Natural killer cell (primary cell): ENCODE data around the gene TBC1D22A. TPM values are rescaled to one million over a fixed set of nuclear protein-coding genes. Genes with fewer than 3 reads are reported as not detected.

Experiments
- ATAC-seq, 3 donors: fragments of 150-1000 bp in 2 of 3; fragments of 200-7000 bp in 1 of 3; cut with Tn5 transposase; 1 replicate in 1 of 3; 2 replicates in 2 of 3; pipeline ENCODE4 v1.10.0; 2021; ENCODE audit warnings: mild to moderate bottlenecking in 2 of 3, moderate library complexity in 2 of 3
- DNase-seq, 2 donors: peaks; one replicate each; pipeline versions ENCODE4 v3.0.0 to v3.0.0-alpha.2; 2013 to 2021; ENCODE audit warnings: mixed read lengths in 1 of 2
- H3K27ac ChIP-seq: one replicate; pipeline ENCODE4 v1.5.1; 2013; ENCODE audit warnings: mild to moderate bottlenecking, low read length
- H3K27me3 ChIP-seq: one replicate; pipeline ENCODE4 v1.6.1; 2013; ENCODE audit warnings: low read length; ENCODE audit not compliant: control insufficient read depth, insufficient read depth
- H3K36me3 ChIP-seq: one replicate; pipeline ENCODE4 v1.6.1; 2013; ENCODE audit warnings: low read length; ENCODE audit not compliant: control insufficient read depth, insufficient read depth
- H3K4me1 ChIP-seq: one replicate; pipeline ENCODE4 v1.6.1; 2013; ENCODE audit warnings: low read length; ENCODE audit not compliant: control insufficient read depth, insufficient read depth
- H3K4me3 ChIP-seq: one replicate; pipeline ENCODE4 v1.5.1; 2013; ENCODE audit warnings: low read length
- H3K9me3 ChIP-seq: one replicate; pipeline ENCODE4 v1.6.1; 2013; ENCODE audit warnings: low read length; ENCODE audit not compliant: control insufficient read depth, insufficient read depth
- H3K27ac Mint-ChIP-seq, 2 donors: one replicate each; pipeline ENCODE4 v1.8.0; 2022; ENCODE audit warnings: mild to moderate bottlenecking in 2 of 2, mixed read lengths in 2 of 2, moderate library complexity in 1 of 2
- H3K27me3 Mint-ChIP-seq, 2 donors: one replicate each; pipeline ENCODE4 v1.8.0; 2022; ENCODE audit warnings: low read depth in 2 of 2, mixed read lengths in 2 of 2
- H3K36me3 Mint-ChIP-seq: one replicate; pipeline ENCODE4 v1.8.0; 2022; ENCODE audit warnings: mixed read lengths
- H3K4me1 Mint-ChIP-seq, 2 donors: one replicate each; pipeline ENCODE4 v1.8.0; 2022; ENCODE audit warnings: mixed read lengths in 2 of 2
- H3K4me3 Mint-ChIP-seq: one replicate; pipeline ENCODE4 v1.8.0; 2022; ENCODE audit warnings: mild to moderate bottlenecking, moderate library complexity, mixed read lengths
- H3K9me3 Mint-ChIP-seq, 2 donors: one replicate each; pipeline ENCODE4 v1.8.0; 2022; ENCODE audit warnings: mixed read lengths in 2 of 2
- WGBS: methylation state at CpG from one replicate; pipeline ENCODE4 v1.1.7; 2013; ENCODE audit warnings: missing lambda C conversion rate; ENCODE audit not compliant: insufficient coverage; 5-methylcytosine and 5-hydroxymethylcytosine counted together
- intact Hi-C: fragments of 100-400 bp; cut with micrococcal nuclease; formaldehyde crosslinking; loops from one replicate; pipeline ENCODE4 v1.14.2; 2022
- total RNA-seq, 4 donors: library from RNA; stranded (reverse); fragments of 120-200 nt in 1 of 4; gene quantifications; one replicate each; pipeline versions ENCODE4 v1.2.3 to v1.2.4, GENCODE V29; 2013 to 2022
- TF ChIP-seq, protein P1 (sequence below): fragments of 200-600 bp; IDR thresholded peaks from one replicate; pipeline ENCODE4 v1.8.0; 2022; ENCODE audit warnings: antibody characterized with exemption

The TBC1D22A gene
- total RNA-seq, 3 donors from 2014 or later (not counting 1 experiment from before 2014, with no cell fraction given) = 47.4 to 53.7 (median 53.2) TPM

DNA sequence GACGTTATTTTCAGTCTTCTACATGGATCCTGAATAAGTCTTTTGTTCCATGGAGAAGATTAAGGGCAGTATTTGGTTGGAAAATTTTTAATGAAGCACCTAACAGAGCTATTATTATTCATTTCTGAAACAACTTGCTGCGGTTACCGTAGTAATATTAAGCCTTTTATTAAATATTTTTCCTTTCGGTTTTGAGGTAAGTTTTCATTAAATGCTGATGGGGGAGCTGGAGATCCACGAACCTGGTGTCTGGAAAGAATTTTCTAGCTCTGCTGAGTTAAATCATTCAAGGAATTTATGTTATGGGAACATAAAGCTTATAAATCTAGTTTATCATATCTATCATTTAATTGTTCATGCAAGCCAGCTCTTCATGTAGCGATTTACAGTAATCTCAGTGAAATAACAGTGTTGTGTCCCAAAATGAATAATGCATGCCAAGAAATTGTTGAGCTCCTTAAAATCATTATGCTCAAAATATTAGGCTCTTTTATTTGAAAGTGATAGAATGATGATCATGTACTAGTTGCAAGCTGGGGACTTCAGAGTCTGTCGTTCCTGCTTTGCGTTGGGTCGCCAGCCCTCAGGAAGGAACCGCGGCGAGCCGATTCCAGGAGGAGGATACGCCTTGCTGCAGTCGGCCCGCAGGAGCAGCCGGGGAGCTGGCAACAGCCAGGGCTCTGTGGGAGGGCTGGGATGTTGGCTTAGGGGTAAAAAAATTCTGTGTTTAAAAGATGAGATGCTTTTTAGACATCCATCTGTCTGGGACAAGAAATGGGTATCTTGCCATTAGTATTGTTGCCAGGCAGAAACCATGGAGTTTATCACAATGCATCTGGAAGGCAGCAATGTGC lies 83.1 kb downstream of the TBC1D22A start:
- 96% methylated on average over 15 of the region's 17 CpGs for WGBS

DNA sequence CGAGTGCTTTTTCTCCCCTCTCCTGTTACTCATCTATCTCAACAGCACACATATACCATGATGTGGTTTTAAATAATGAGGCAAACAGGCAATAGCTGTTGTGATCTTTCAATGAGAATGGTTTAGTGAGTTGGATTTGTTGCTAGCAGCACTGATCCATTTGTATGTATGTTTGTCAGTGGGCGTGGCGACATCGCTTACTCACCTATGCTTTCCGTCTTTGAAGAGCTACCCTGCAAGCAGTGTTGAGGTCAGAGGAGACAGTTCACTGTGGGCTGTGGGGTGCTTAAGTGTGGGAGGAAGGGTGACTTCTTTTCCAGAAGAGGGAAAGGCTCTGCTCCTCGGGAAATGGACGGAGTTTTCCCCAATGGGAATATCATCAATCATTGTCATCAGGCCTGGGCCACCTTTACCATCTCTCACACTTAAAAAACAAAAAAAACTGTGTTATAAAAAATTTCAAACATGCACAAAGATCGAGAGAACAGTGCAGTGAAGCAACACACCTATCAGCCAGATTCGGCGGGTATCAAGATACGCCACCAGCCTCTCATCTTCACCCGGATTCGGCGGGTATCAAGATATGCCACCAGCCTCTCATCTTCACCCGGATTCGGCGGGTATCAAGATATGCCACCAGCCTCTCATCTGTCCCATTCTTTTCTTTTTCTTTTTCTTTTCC lies 83.8 kb downstream of the TBC1D22A start:
- intact Hi-C loops = no loop called here
- Histone ChIP-seq H3K27me3 (no peaks in the 10 kb centered on the region), H3K27ac (no peak overlapping the region), H3K9me3 (no peaks in the 10 kb centered on the region), H3K4me3 (no peak overlapping the region), H3K36me3 (peaks cover 4% of the 10 kb centered on the region), H3K4me1 (no peaks in the 10 kb centered on the region)
- DNase-seq (no peak), ATAC-seq (no peak)
- peaks cover 67 to 75% of the 10 kb centered on the region in 2 donors for H3K4me1 Mint-ChIP-seq
- no peaks in the 10 kb centered on the region for H3K27me3 Mint-ChIP-seq
- 89% methylated on average over 15 of the region's 17 CpGs for WGBS
- H3K36me3 Mint-ChIP-seq = peaks cover 8% of the 10 kb centered on the region
- no peak overlapping the region for H3K4me3 Mint-ChIP-seq
- TF ChIP-seq, protein P1, sequence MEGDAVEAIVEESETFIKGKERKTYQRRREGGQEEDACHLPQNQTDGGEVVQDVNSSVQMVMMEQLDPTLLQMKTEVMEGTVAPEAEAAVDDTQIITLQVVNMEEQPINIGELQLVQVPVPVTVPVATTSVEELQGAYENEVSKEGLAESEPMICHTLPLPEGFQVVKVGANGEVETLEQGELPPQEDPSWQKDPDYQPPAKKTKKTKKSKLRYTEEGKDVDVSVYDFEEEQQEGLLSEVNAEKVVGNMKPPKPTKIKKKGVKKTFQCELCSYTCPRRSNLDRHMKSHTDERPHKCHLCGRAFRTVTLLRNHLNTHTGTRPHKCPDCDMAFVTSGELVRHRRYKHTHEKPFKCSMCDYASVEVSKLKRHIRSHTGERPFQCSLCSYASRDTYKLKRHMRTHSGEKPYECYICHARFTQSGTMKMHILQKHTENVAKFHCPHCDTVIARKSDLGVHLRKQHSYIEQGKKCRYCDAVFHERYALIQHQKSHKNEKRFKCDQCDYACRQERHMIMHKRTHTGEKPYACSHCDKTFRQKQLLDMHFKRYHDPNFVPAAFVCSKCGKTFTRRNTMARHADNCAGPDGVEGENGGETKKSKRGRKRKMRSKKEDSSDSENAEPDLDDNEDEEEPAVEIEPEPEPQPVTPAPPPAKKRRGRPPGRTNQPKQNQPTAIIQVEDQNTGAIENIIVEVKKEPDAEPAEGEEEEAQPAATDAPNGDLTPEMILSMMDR = no peak
- H3K9me3 Mint-ChIP-seq = no peaks in the 10 kb centered on the region
- H3K27ac Mint-ChIP-seq = peak overlapping the region; percentile 26 to 27

More for the DNA sequence above, 83.1 kb downstream of the TBC1D22A start:
- Histone ChIP-seq H3K4me1 (no peaks in the 10 kb centered on the region), H3K36me3 (peaks cover 2% of the 10 kb centered on the region), H3K27ac (no peak overlapping the region), H3K27me3 (no peaks in the 10 kb centered on the region), H3K9me3 (no peaks in the 10 kb centered on the region), H3K4me3 (no peak overlapping the region)
- TF ChIP-seq, protein P1 = no peak
- DNase-seq = no peak
- H3K9me3 Mint-ChIP-seq = no peaks in the 10 kb centered on the region
- H3K36me3 Mint-ChIP-seq = peaks cover 8% of the 10 kb centered on the region
- H3K27ac Mint-ChIP-seq = peak overlapping the region; percentile 26 to 27
- peaks cover 61 to 73% of the 10 kb centered on the region in 2 donors for H3K4me1 Mint-ChIP-seq
- intact Hi-C loops = no loop called here
- no peak overlapping the region for H3K4me3 Mint-ChIP-seq
- ATAC-seq = no peak
- H3K27me3 Mint-ChIP-seq = no peaks in the 10 kb centered on the region

DNA sequence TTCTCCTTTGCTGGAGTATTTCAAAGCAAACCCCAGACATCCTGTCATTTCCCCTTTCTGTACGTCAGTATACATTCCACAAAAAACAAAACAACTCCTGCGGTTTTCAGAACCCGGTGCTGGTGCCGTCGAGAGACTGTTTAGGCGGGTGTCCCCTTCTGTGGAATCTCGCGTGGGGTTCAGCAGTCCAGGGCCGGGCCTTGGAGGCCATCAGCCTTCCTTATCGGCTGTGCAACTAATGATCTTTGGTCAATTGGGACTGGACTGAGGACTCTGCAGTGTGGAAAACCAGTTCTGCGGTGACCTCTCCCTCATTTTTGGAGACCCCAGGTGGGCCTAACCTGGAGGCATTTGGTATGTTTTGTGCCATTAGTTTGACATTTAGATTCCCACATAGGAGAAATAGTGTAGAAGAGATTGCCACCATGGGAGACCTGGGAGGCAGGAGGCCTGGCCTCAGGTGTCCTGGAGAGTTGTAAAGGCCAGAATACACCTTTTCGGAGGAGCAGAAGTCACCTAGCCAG lies 84.4 kb downstream of the TBC1D22A start:
- intact Hi-C loops = no loop called here
- peaks cover 67 to 81% of the 10 kb centered on the region in 2 donors for H3K4me1 Mint-ChIP-seq
- no peak overlapping the region for H3K4me3 Mint-ChIP-seq
- H3K9me3 Mint-ChIP-seq = no peaks in the 10 kb centered on the region
- Histone ChIP-seq H3K4me3 (no peak overlapping the region), H3K27me3 (no peaks in the 10 kb centered on the region), H3K36me3 (peaks cover 6% of the 10 kb centered on the region), H3K4me1 (no peaks in the 10 kb centered on the region), H3K9me3 (no peaks in the 10 kb centered on the region), H3K27ac (no peak overlapping the region)
- ATAC-seq = no peak
- H3K27ac Mint-ChIP-seq = peak overlapping the region in 1 of 2 donors; percentile 26
- H3K27me3 Mint-ChIP-seq = no peaks in the 10 kb centered on the region
- no peak for DNase-seq
- H3K36me3 Mint-ChIP-seq = peaks cover 8% of the 10 kb centered on the region
- WGBS = 77% methylated on average over 12 of the region's 12 CpGs
- TF ChIP-seq, protein P1 = no peak
